CD4-positive, alpha-beta T cell treated with Interleukin-15 for 1 hour (primary cell): ENCODE results near the gene ASCL5.

Experiments used
- DNase-seq: peaks from one replicate; pipeline ENCODE4 v3.0.0-alpha.2; 2020

The ASCL5 gene

DNA sequence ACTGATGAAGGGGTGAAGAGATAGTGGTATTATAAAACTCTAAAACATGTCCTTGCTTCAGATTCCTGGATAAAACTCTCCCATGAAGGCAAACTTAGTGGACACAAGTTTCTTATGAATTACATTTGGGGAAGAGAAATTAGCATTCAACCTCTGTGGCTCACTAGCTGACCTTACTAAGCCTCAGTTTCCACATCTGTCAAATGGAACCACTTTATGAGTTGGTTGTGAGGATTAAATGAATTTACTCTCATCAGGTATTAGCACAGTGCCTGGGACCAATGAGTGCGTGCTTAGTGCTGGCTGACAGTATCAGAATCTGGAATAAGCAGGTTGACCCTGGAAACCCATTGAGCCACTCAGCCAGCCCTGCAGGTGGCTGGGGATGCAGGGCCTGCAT, 17.3 kb downstream of the ASCL5 start:
- no peak for DNase-seq

DNA sequence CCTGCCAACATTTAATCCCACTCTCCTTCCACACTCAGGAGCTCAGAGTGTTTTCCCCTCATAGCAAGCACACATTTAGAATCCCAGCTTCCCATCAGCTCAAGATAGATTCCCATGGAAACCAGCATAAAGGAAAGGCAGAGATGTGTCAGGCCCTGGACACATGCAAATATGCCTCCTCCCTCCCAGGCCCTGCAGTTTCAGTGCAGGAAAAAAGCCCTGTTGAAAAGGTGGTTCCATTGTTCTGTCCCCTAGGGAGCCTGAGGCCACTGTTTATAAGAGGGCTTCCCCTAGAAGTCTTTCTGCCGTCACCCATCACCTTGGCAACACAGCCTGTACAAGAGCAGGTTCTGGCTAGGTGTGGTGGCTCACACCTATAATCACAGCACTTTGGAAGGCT, 18.4 kb downstream of the ASCL5 start:
- no peak for DNase-seq

DNA sequence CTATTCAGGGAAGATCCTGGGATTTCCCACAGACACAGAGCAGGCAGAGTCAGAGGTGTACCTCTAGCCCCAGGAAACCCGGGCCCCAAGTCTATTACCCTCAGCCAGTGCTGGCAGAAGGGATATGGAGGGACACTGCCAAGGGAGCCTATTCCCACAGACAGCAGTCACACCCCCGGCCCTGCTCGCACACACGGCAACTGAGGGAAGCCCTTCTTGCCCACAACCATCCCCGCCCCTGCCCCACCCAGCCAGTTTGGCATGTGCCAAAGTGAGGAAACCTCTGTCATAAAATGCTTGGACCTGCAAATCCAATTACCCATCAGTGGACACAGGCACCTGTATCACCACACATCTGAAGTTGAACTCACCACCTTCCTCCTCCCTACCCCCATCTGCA, 21.3 kb downstream of the ASCL5 start:
- no peak for DNase-seq

DNA sequence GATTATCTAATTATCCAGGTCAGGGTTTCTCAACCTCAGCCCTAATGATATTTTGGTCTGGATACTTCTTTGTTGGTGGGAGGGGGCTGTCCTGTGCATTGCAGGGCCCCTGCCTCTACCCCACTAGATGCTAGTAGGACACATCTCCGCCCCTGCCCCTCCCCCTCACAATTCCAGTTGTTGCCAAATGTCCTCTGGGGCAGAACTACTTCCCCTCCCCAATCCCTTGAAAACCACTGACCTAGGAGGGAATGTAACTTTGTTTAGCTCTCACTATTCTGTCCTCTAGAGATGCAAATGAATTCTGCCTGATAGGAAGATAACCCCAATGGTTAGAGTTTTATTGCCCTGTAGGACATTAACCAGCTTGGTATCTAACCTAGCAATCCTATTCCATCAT, 22.8 kb downstream of the ASCL5 start:
- DNase-seq: no peak

DNA sequence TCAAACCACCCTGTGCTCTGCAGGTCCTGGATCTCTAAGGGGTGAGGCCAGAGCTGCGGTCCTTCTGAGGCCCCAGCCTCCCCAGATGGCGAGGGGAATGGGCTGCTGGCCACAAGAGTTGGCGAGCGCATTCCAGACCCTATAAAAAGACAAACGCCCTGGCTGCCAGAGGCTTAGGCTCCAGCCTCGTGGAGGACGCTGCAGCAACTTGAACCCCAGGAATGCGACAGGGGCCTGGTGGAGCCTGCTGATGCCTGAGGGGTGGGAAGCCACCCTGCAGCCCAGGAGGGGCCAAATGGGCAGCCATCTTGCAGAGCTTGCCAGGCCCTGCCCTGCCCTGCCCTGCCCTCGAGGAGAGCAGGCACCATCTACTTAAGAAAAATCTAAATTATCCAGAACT, 23.3 kb downstream of the ASCL5 start:
- DNase-seq: no peak

DNA sequence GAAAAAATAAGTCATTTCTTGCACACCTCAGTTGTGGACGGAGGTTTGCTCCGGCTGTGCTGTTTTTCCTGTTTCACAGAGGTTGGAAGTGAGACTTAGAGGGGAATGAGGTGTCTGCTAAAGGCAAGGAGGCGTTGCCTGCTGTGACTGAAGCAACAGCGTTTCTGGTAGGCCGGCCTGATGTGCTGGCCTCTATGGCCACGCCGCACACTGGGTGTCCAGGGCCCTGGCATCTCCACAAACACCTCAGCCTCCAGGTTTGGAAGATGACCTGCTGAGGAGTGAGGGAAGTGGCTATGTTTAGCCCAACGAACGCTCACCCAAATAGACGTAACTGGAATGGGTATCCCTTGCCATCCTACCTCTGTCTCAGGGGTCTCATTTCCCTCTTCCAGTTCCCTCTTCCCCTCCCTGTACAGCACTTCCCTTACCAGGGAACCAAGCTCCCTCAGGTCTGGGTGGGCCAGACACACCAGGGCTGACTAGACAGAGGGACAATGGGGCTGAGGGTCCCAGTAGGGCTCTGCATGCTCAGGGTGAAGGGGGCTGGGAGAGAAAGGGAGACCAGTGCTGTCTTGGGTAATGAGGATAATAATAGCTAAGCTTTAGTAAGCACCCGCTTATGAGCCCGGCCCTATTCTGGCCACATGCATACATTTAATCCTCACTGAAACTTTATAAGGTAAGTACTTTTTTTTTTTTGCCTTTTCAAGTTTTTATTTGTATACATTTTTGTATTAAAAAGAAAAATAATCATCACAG, 26.6 kb downstream of the ASCL5 start:
- DNase-seq: no peak

DNA sequence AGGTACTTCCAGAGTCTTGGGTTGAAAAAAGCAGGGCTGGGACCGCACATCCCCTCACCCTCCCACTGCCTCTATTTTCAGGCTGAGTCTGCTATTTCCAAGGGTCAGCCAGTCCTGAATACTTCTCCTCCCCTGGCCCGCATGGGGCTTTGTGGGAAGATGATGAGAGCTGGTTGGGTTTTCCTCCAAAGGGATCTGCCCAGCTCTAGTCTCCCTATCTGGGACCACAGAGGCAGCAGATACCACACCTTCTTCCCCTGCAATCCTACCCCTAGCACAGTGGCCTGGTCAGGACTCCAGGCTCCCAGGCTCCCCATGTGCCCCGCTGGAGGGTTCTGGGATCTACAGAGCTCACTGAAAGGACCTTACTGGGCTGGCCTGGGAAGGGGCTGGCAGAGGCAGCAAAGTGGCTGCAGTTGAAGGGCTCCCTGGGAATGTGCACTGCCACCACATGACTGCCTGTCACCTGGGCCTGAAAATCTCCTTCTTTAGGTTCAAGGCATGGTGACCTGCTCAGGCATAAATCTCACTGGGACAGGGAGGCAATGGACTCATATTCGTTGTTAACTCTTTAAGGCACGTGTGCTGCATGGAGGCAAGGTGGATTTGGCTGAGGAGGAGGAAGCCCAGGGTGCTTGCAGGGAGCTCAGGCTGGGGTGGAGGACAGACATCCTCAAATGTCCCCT, 27.8 kb downstream of the ASCL5 start:
- DNase-seq: no peak

DNA sequence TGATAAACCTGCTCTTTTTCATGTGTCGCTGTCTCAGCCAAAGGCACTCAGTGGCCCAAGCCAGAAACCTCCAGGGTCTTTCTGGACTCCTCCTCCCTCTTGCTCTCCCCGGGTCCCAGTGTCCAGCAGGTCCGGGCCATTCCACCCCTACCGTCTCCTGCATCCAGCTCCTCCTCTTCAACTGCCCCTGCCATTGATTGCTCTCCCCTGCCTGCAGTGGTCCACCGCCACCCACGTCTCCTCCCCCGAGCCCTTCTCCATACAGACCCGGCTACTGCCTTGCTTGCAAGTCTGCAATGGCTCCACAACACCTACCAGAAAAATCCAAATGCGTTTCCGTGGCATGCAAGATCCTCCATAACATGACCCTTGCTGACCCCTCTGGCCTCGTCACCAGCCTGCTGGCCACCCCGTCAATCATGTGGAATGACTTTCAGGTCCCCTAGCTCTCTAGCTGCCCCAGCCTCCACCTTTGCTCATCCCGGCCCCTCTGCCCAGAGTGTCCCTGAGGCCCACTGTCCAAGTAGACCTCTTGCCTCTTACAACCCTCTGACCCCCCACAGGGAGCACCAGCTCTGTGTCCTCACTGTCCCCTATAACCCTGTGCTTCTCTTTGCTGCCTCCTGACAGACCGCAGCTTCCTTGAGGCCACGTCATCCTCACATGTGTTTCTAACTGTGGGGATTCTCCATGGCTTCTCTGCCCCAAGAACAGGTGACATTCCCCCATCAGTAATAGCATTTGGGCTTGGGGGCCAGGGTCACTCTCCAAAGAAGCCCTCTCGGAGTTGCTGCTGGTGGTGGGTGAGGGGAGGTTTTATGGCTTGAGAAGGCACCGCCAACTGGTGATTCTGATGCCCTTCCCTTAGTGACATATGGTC, 29.8 kb downstream of the ASCL5 start:
- no peak for DNase-seq

DNA sequence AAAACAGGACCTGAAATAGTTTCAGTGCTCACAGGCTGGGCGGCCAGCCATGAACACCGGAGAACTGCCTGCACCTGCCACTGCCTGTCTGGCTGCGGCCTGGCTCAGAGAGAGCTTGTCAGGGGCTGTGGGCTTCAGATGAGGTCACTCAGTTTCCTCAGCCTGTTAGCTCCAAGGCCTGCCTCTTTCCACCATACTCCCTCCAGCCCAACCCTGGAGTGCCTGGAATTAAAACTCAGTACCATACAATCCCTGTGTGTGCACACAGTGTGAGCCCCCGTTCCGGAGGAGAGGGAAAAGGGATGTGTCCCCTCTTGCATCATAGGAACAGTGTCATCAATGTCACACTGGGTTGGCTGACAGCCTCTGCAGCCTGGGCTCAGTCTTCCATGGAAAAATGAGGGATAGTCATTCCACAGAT, 30.9 kb downstream of the ASCL5 start:
- no peak for DNase-seq

DNA sequence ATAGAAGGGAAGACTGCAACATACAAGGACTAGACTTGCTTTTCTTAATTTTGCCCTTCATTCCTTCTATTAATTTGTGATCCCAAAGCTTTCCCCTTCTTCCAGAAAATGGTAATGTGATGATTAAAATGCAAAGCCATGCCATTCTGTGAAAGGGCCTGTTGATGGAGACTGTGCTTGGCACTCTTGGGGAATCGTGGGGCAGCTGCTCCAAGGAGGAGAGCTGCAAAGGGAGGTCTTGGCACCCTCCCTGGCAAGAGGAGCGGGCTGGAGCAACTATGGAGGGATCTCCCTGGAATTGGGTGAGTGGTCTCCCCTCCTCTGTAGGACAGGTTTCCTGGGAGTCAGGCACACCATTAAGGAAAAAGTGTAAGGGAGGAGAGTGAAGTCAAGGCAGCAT, 31.4 kb downstream of the ASCL5 start:
- no peak for DNase-seq

DNA sequence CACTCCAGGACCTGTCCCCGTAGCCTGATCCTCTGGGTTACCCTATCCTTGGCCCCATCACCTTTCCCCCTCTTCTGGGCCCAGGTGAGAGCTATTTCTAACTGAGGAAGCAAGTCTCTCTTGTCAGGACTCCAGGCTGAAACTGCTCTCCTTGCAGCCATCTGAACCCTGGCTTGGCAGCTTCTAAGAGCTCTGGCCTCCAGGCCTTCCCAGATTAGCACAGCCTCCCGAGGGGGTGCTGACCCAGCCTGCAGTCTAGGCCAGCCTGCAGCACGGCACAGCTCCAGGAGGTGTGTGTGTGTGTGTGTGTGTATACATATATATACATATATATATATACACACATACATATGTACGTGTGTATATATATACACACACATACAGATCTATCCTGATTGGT, 32.2 kb downstream of the ASCL5 start:
- DNase-seq: no peak

DNA sequence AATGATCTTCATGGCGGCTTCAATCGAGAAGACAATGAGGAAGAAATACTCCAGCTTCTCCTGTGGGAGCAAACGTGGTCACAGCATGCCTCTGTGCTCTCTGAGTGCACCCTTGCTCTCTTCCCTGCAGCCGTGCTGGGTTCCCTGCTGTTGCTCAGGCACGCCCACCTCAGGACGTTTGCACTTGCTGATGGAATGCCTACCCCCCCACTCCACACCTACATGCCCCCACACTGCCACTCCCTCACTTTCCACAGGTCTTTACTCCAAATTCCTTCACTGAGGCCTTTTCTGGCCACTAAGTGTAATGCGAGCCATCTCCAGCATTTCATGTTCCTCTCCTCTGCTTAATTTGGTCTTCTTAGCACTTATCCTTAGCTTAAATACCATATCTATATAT, 33.0 kb downstream of the ASCL5 start:
- no peak for DNase-seq

DNA sequence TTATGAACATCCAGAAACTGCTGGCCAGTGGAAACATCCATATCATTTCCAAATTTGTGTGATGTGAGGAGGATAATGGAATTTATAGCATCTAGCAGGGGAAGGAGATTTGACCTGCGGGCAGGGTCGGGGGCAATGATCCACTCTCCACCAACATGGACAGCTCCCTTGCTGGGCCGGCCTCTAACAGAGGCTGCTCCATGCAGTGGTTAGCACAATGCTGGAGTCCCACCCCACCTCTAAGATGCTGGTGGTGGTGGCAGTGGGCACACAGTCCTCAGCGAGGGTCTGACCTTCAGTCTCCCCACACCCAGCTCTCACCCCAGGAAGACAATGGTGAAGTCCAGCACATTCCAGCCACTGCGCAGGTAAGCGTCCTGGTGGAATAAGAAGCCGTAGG, 33.4 kb downstream of the ASCL5 start:
- no peak for DNase-seq

DNA sequence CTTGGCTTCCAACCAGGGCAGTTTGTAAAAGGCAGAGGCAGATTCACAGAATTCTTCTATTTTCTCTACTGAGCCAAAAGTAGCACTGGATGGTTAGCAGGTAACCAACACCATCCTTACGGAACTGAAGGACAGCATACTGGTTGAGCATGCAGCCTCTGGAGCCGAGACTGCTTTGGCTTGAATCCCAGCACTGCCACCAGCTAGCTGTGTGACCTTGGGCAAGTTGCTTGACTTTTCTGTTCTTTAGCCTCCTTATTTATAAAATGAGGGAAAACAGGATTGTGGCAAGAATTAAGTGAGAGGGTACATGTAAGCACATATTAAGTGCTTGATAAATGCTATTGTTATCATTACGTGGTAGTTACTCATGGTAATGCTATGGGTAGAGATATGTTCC, 34.2 kb downstream of the ASCL5 start:
- no peak for DNase-seq

DNA sequence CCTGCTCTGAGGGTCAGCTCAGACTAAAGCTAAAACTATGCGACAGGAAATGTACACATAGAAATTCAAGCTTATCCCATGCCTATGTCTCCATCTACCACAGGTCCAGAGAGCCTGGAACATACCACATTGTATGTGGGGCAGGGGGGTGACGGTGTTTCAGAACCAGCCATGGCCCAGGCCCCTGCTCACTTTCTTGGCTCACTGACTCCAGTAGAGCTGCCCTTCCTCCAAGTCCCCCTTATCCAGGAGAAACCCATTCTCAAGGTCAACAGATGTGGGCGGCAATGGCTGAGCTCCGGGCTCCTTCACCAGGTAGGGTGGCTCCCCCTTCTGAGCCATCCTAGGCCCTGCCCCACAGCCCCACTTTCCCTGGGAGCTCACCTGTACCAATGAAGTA, 35.7 kb downstream of the ASCL5 start:
- no peak for DNase-seq

DNA sequence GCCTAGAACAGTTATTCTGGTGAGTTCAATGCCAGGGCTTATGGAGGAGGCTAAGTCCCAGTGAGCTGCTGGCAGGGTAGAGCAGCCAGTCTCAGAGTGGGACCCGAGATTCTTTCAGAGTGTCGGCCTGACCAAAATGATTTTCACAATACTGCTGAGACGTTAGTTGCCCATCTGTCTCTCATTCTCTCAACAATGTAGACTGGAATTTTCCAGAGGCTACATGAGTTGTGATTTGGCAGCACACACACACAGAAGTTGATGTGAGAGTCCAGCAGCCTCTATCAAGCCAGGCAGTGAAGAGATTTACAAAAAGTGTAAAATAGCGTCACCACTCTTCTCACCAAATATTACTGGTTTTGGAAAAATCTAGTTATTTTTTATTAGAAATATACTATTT, 36.4 kb downstream of the ASCL5 start:
- DNase-seq: no peak

DNA sequence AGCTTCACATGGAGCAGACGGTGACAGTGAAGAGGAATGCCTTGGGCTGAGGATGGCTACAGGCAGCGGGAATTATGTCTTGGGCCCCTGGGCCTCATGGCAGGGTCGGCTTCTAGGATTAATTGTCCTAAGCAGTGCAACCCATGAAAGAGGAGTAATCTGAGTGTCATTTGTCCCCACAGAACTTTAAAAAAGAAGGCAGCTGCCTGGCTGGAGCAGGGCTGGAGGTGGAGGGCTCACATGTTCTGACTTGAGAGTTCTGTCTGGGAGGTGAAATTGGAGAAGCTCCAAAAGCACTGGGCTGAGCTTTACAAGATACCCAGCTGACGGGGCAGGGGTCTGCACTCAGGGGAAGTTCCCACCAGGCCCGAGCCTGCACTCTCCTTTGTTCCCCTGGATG, 37.4 kb downstream of the ASCL5 start:
- DNase-seq: no peak

DNA sequence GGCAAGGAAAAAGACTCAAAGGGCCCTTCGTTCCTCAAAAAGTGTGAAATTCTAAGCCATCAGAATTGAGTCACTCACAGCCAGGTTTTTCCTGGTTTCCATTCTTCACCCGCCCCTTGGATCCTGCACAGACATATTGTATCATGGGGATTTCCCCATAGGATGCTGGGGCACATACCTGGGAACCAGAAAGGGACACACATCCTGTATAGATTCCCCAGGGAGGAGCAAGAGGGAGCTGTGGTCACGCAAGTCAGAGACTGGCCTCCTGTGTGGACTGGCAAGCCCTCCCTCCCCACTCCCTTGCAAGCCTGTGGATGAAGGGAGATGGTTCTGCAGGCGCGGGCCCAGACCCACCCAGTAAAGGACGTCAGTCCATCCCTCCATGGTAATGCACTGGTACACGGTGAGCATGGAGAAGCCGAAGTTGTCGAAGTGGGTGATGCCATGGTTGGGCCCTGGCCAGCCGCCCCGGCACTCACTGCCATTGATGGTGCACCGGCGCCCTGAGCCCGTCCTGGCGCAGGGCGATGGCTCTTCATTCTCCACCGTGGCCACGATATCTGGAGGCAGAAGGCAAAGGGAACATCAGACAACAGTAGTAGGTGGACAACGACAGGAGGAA, 38.0 kb downstream of the ASCL5 start:
- no peak for DNase-seq

DNA sequence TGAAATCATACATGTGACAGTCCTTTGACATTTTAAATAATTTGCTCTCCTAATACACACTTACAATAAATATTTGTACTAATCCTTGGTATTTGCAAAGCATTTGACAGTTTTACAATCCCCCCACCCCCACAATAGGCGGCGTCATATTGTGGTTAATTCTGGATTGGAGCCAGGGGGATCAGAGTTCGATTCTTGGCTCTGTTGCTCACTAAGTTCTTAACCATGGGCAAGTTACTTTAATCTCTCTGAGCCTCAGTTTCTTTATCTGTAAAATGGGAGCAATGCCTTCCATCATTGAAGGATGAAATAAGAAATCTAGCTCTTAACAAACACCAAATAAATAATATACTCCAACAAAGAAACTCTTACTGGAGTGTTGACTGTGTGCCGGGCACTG, 38.6 kb downstream of the ASCL5 start:
- no peak for DNase-seq

DNA sequence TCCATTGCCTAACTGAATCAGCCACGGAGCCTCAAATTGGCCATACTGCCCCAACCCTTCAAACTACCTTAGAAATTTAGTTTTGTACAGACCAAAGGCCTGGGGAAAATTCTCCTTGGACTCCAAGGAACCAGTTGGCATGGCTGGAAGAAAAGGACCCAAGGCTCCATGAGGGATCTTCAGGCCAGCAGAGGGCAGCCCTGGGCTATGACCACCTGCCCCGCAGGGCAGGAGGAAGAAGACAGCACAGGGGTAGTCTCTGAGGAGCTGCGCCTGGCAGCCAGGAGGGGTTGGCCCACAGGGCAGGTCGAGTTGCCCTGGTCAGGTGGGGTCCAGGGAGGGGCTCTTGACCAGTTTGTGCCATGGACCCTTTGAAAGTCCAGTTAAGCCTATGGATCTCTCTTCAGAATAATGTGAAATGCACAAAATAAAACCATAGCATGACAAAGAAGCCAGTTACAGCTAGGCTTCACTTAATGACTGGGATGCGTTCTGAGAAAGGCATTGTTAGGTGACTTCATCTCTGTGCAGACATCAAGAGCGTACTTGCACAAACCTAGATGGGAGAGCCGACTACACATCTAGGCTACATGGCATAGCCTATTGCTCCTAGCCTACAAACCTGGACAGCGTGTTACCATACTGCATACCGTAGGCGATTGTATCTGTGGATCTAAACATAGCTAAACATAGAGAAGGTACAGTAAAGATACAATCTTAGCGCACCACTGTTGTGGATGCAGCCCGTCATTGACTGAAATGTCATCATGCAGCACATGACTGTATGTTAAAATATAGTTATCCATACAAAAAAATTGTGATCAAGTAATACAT, 40.9 kb downstream of the ASCL5 start:
- peak; percentile 21 for DNase-seq

DNA sequence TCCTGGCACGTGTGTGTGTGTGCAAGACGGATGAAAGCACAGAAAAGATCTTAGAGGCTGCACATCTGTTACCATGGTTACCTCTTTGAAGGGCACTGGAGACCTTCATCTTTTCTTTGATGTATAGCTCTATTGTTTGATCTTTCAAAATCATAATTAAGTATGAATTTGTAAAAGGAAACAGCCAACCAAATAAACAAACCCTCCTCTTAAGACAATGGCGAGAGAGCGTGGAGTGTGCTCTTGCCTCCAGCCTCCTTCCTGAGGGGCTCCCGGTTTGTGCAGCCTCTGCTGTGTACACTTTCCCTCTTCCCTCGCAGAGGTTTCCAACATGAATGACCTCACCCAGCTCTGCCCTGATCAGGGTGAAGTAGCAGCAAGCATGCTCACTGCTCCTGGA, 42.7 kb downstream of the ASCL5 start:
- no peak for DNase-seq

DNA sequence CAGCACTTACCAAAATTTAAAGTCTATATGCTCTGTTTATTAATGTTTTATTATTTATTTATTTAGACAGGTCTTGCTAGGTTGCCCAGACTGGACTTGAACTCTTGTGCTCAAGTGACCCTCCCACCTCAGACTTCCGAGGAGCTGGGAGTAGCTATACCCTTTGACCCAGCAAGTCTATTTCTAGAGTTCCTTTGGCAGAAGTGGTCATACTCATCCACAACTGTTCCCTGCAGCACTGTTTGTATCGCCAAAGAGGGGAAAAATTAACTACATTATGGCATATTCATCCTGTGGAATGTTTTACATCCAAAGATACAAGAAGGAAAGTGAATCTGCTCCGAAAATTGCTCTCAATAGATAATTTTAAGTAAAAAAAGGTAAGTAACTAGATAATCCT, 43.2 kb downstream of the ASCL5 start:
- no peak for DNase-seq
